CD4-positive, alpha-beta T cell treated with Interleukin-6 at 100 ng/mL for 8 hours (primary cell): ENCODE measurements around the gene EIF3L.

Experiments
- DNase-seq: peaks from one replicate; pipeline ENCODE4 v3.0.0-alpha.2; 2020; ENCODE audit warnings: mixed read lengths, low spot score

EIF3L gene

GRCh38 chr22:37906364-37907008 is 57.3 kb downstream of the EIF3L start:
- peak; percentile 28 for DNase-seq

GRCh38 chr22:37907036-37907954 is 58.1 kb downstream of the EIF3L start:
- no peak for DNase-seq

- DNase-seq: no peak
Measured at GRCh38 chr22:37909766-37910165, 60.5 kb downstream of the EIF3L start.

- DNase-seq: no peak
Measured at GRCh38 chr22:37910890-37911672, 61.9 kb downstream of the EIF3L start.

GRCh38 chr22:37911697-37912096 is 62.5 kb downstream of the EIF3L start:
- DNase-seq: no peak

- no peak for DNase-seq
Measured at GRCh38 chr22:37912171-37912570, 63.0 kb downstream of the EIF3L start.

- DNase-seq: no peak
Measured at GRCh38 chr22:37913233-37913721, 64.1 kb downstream of the EIF3L start.

- no peak for DNase-seq
Measured at GRCh38 chr22:37916311-37916710, 67.1 kb downstream of the EIF3L start.

- DNase-seq: no peak
Measured at GRCh38 chr22:37917874-37918548, 68.8 kb downstream of the EIF3L start.

GRCh38 chr22:37918580-37919270 is 69.5 kb downstream of the EIF3L start:
- DNase-seq: no peak

GRCh38 chr22:37920126-37920525 is 70.9 kb downstream of the EIF3L start:
- no peak for DNase-seq

GRCh38 chr22:37922191-37922590 is 73.0 kb downstream of the EIF3L start:
- DNase-seq: no peak

- DNase-seq: no peak
Measured at GRCh38 chr22:37923927-37924326, 74.7 kb downstream of the EIF3L start.

- no peak for DNase-seq
Measured at GRCh38 chr22:37924386-37925065, 75.3 kb downstream of the EIF3L start.

- no peak for DNase-seq
Measured at GRCh38 chr22:37925330-37925729, 76.1 kb downstream of the EIF3L start.

- DNase-seq: no peak
Measured at GRCh38 chr22:37925767-37926166, 76.5 kb downstream of the EIF3L start.

- DNase-seq: no peak
Measured at GRCh38 chr22:37926358-37926757, 77.1 kb downstream of the EIF3L start.

- no peak for DNase-seq
Measured at GRCh38 chr22:37926771-37927636, 77.8 kb downstream of the EIF3L start.

GRCh38 chr22:37927637-37927936 is 78.4 kb downstream of the EIF3L start:
- DNase-seq: no peak

GRCh38 chr22:37929390-37929789 is 80.2 kb downstream of the EIF3L start:
- DNase-seq: no peak
